GM19395 (cell line): Measurements from ENCODE around the gene GRIN2B.

Experiments used
- ATAC-seq: cut with Tn5 transposase; IDR thresholded peaks from one replicate; pipeline ENCODE4 v1.9.1; 2021; ENCODE audit warnings: mild to moderate bottlenecking, moderate library complexity; ENCODE audit not compliant: unreplicated experiment

Gene GRIN2B

GRCh38 chr12:13981296-13981962 is at the start of gene GRIN2B:
TSS of gene GRIN2B (minus strand) at chr12:13981602. CDS start at chr12:13866208, 115,394 bp downstream.
- ATAC-seq, result no peak

GRCh38 chr12:14026537-14026936 is 45.1 kb upstream of the GRIN2B start:
- no peak for ATAC-seq

GRCh38 chr12:14024591-14024990 is 43.2 kb upstream of the GRIN2B start:
- ATAC-seq, result no peak

- no peak for ATAC-seq
These were observed 36.7 kb upstream of the GRIN2B start for GRCh38 chr12:14018080-14018479.

- no peak for ATAC-seq
These were observed 29.6 kb upstream of the GRIN2B start for GRCh38 chr12:14010989-14011388.

- no peak for ATAC-seq
These were observed 26.2 kb upstream of the GRIN2B start for GRCh38 chr12:14007639-14008038.

GRCh38 chr12:13992585-13992984 is 11.2 kb upstream of the GRIN2B start:
- ATAC-seq, result no peak

- ATAC-seq, result no peak
These were observed 10.7 kb upstream of the GRIN2B start for GRCh38 chr12:13992106-13992505.

GRCh38 chr12:13986031-13986430 is 4.6 kb upstream of the GRIN2B start:
- no peak for ATAC-seq

- ATAC-seq, result no peak
These were observed 588 bp upstream of the GRIN2B start for GRCh38 chr12:13981990-13982389.

- ATAC-seq, result no peak
These were observed 685 bp downstream of the GRIN2B start for GRCh38 chr12:13980538-13981295.

GRCh38 chr12:13979772-13980378 is 1.5 kb downstream of the GRIN2B start:
- no peak for ATAC-seq

GRCh38 chr12:13978876-13979275 is 2.5 kb downstream of the GRIN2B start:
- ATAC-seq, result no peak

GRCh38 chr12:13976880-13977279 is 4.5 kb downstream of the GRIN2B start:
- no peak for ATAC-seq

- no peak for ATAC-seq
These were observed 5.3 kb downstream of the GRIN2B start for GRCh38 chr12:13976028-13976584.

GRCh38 chr12:13973996-13974395 is 7.4 kb downstream of the GRIN2B start:
- no peak for ATAC-seq

GRCh38 chr12:13970803-13971202 is 10.6 kb downstream of the GRIN2B start:
- no peak for ATAC-seq

- ATAC-seq, result no peak
These were observed 13.1 kb downstream of the GRIN2B start for GRCh38 chr12:13968281-13968680.

- ATAC-seq, result no peak
These were observed 16.7 kb downstream of the GRIN2B start for GRCh38 chr12:13964666-13965065.

GRCh38 chr12:13962699-13963098 is 18.7 kb downstream of the GRIN2B start:
- ATAC-seq, result no peak

GRCh38 chr12:13961971-13962370 is 19.4 kb downstream of the GRIN2B start:
- no peak for ATAC-seq
